Stimulated activated naive CD8-positive, alpha-beta T cell treated with anti-CD3 and anti-CD28 coated beads, Interleukin-15, amount 100 ng/mL, for 72 hours (primary cell): ENCODE data around the gene ZNF366.

ENCODE experiments used
- ATAC-seq: fragments of 150-1000 bp; cut with Tn5 transposase; 2 replicates; pipeline ENCODE4 v1.10.0; 2021; ENCODE audit warnings: mild to moderate bottlenecking, moderate library complexity
- DNase-seq, 2 donors: peaks; one replicate each; pipeline ENCODE4 v3.0.0; 2021 to 2022
- H3K27ac Mint-ChIP-seq, 2 donors: one replicate each; pipeline ENCODE4 v1.8.0; 2022; ENCODE audit warnings: mild to moderate bottlenecking in 2 of 2, mixed read lengths in 2 of 2, moderate library complexity in 2 of 2
- H3K27me3 Mint-ChIP-seq: one replicate; pipeline ENCODE4 v1.8.0; 2022; ENCODE audit warnings: mixed read lengths
- H3K4me1 Mint-ChIP-seq: one replicate; pipeline ENCODE4 v1.8.0; 2022; ENCODE audit warnings: mild to moderate bottlenecking, mixed read lengths
- H3K4me3 Mint-ChIP-seq, 2 donors: one replicate each; pipeline ENCODE4 v1.8.0; 2022; ENCODE audit warnings: mild to moderate bottlenecking in 2 of 2, mixed read lengths in 2 of 2, moderate library complexity in 1 of 2
- H3K9me3 Mint-ChIP-seq, 2 donors: one replicate each; pipeline ENCODE4 v1.8.0; 2022; ENCODE audit warnings: mixed read lengths in 2 of 2

ZNF366 gene

DNA sequence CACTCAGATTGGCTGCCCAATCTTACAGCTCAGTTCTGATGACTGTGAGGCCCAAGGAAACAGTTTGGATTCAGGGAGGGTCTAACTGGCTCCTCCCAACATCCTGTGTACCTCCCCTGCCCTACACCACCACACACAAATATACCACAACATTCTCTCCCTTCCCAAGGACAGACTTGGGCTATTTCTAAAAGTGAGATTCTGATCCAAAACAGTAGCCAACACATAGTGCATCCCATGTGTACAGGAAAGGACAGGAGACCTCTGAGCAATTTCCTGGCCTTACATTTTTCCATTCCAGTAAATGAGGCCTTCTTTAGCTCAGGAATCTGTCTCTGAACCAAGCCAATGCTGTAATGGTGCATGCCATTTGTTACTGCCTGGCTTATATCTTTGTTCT is 20.8 kb downstream of the ZNF366 start:
- no peak for ATAC-seq
- no peak overlapping the region for H3K4me3 Mint-ChIP-seq
- no peaks in the 10 kb centered on the region for H3K4me1 Mint-ChIP-seq
- no peaks in the 10 kb centered on the region for H3K9me3 Mint-ChIP-seq
- H3K27me3 Mint-ChIP-seq: peaks cover 19% of the 10 kb centered on the region
- DNase-seq: no peak
- no peak overlapping the region for H3K27ac Mint-ChIP-seq

DNA sequence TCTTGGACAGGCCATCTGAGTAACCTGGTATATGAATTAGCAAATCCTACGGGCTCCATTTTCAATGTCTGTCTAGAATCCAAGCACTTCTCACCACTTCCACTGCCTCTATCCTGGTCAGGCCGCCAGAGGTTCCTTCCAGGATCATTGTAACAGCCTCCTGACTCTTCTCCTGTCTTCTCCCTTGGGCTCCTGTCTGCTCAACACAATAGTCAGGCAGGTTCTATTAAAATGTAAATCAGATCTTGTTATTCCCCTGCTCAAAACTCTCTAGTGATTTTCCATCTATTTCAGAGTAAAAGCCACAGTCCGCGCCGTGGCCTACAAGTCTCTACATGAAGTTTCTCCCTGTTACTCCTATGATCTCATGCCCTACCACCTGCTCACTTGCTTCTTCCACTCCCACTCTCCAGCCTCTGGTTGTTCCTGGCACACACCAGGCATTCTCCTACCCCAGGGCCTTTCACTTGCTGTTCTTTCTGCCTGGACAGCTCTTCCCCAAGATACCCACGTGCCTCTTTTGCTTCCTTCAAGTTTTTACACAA is 21.7 kb downstream of the ZNF366 start:
- H3K27ac Mint-ChIP-seq: no peak overlapping the region
- no peaks in the 10 kb centered on the region for H3K4me1 Mint-ChIP-seq
- H3K9me3 Mint-ChIP-seq: no peaks in the 10 kb centered on the region
- DNase-seq (no peak), ATAC-seq (no peak)
- H3K4me3 Mint-ChIP-seq: no peak overlapping the region
- peaks cover 14% of the 10 kb centered on the region for H3K27me3 Mint-ChIP-seq

- Mint-ChIP-seq H3K27me3 (peaks cover 37% of the 10 kb centered on the region), H3K9me3 (no peaks in the 10 kb centered on the region), H3K4me1 (no peaks in the 10 kb centered on the region), H3K4me3 (no peak overlapping the region), H3K27ac (no peak overlapping the region)
- ATAC-seq (no peak), DNase-seq (no peak)
These were observed 25.2 kb downstream of the ZNF366 start for GRCh38 chr5:72482046-72482445.

GRCh38 chr5:72480841-72481240 is 26.4 kb downstream of the ZNF366 start:
- H3K4me3 Mint-ChIP-seq: no peak overlapping the region
- DNase-seq: no peak
- no peaks in the 10 kb centered on the region for H3K9me3 Mint-ChIP-seq
- no peaks in the 10 kb centered on the region for H3K4me1 Mint-ChIP-seq
- H3K27ac Mint-ChIP-seq: no peak overlapping the region
- H3K27me3 Mint-ChIP-seq: peaks cover 39% of the 10 kb centered on the region
- no peak for ATAC-seq

DNA sequence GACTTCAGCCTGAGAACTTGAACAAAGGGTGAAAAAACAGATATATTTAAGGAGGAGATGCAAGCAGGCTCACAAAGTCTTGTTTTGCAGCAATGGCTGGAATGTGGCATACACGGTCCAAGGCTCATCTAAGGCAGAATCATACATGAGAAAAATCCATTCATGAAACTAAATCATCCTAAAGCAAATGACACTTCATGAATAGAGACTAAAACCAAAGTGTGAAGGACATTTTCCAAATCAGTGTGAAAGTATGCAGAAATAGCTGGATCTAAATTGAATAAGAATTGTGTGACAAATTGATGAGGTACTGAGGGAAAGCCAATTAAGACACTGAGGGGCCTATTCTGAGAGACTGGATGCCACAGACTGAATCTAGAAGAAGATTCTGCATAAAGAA is 27.3 kb downstream of the ZNF366 start:
- Mint-ChIP-seq H3K27me3 (peaks cover 37% of the 10 kb centered on the region), H3K9me3 (no peaks in the 10 kb centered on the region), H3K4me3 (no peak overlapping the region), H3K4me1 (no peaks in the 10 kb centered on the region), H3K27ac (no peak overlapping the region)
- DNase-seq (no peak), ATAC-seq (no peak)

DNA sequence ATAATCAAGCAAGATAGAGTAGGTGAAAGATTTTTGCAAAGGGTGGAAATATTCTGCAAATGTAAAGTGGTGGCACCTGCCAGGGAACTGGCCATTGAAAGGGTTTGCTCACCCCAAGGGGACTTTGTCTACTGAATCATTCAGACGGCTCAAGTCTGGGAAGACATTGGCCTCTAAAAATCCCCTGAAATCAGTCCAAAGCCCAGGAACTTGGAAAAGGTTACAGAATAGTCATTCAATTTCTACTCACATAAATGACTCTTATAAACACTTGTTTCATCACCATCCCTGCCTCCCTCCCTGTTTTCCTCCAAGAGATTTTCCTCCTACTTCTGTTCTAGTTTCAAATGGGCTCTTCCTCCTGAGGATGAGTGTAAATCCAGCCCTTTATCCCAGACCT is 28.5 kb downstream of the ZNF366 start:
- DNase-seq (no peak), ATAC-seq (no peak)
- Mint-ChIP-seq H3K27me3 (peaks cover 44% of the 10 kb centered on the region), H3K4me1 (no peaks in the 10 kb centered on the region), H3K4me3 (no peak overlapping the region), H3K27ac (no peak overlapping the region), H3K9me3 (no peaks in the 10 kb centered on the region)

DNA sequence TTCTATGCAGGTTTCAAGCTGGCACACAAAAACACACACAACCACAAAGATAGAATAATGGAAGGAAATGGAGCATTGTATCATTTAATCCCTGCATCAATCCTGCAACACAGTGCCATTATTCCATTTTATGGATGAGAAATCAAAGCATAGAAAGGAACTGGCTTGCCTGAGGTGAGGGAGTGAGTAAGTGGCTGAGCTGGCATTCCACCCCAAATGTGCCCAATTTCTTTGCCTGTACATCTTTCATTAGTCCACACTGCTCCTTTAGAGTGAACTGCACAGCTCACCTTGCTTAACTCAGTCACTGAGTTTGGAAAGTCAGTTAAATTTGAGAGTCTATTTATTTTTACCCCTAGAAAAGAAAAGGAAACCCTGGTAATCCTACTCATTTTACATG is 28.9 kb downstream of the ZNF366 start:
- DNase-seq: no peak
- H3K27me3 Mint-ChIP-seq: peaks cover 49% of the 10 kb centered on the region
- H3K27ac Mint-ChIP-seq: no peak overlapping the region
- ATAC-seq: no peak
- H3K4me3 Mint-ChIP-seq: no peak overlapping the region
- no peaks in the 10 kb centered on the region for H3K4me1 Mint-ChIP-seq
- no peaks in the 10 kb centered on the region for H3K9me3 Mint-ChIP-seq

GRCh38 chr5:72477644-72478043 is 29.6 kb downstream of the ZNF366 start:
- H3K4me1 Mint-ChIP-seq: no peaks in the 10 kb centered on the region
- no peak overlapping the region for H3K4me3 Mint-ChIP-seq
- peaks cover 50% of the 10 kb centered on the region for H3K27me3 Mint-ChIP-seq
- DNase-seq (no peak), ATAC-seq (no peak)
- H3K9me3 Mint-ChIP-seq: no peaks in the 10 kb centered on the region
- H3K27ac Mint-ChIP-seq: no peak overlapping the region

GRCh38 chr5:72477176-72477575 is 30.0 kb downstream of the ZNF366 start:
- H3K9me3 Mint-ChIP-seq: no peaks in the 10 kb centered on the region
- no peak for DNase-seq
- ATAC-seq: no peak
- H3K27me3 Mint-ChIP-seq: peaks cover 52% of the 10 kb centered on the region
- no peak overlapping the region for H3K4me3 Mint-ChIP-seq
- H3K4me1 Mint-ChIP-seq: no peaks in the 10 kb centered on the region
- H3K27ac Mint-ChIP-seq: no peak overlapping the region

DNA sequence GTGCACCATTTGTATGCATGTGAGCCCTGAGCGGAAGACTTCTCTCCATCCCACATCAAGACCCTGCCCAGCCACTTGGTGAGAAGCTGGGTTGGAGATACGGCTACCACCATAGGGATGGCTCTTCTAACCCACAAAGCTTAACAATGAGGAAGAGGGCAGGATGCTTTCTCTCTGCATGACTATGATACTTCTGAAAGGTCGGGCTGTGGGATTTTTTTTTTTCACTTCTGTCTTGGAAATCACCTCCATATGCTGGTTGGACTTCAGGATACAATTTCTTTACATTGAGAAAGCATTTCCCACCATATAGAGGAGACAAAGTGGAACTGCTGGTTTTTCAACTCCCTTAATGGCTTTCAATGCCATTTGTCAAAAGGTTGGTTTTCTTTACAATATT is 30.5 kb downstream of the ZNF366 start:
- ATAC-seq: no peak
- Mint-ChIP-seq H3K9me3 (no peaks in the 10 kb centered on the region), H3K27ac (no peak overlapping the region), H3K4me3 (no peak overlapping the region), H3K4me1 (no peaks in the 10 kb centered on the region), H3K27me3 (peaks cover 57% of the 10 kb centered on the region)
- DNase-seq: no peak

DNA sequence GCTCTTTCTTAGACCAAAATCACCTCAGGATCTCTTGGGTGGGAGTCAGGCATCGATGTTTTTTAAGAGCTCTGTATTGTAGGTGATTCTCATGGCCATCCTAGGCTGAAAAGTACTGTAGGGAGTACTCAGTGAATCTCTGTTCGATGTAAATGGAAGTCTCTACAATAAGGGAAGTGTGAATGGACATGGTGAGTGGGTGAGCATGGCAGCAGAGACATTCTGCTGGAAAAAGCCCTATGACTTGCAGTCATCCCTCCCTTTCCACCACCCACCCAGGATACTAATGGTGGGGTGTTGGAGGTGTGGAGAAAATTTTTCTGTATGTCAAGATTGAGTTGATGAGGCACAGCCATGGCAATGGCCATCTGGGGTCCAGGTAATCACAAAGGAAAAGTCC is 30.9 kb downstream of the ZNF366 start:
- H3K4me1 Mint-ChIP-seq: no peaks in the 10 kb centered on the region
- DNase-seq (no peak), ATAC-seq (no peak)
- no peaks in the 10 kb centered on the region for H3K9me3 Mint-ChIP-seq
- no peak overlapping the region for H3K4me3 Mint-ChIP-seq
- peaks cover 61% of the 10 kb centered on the region for H3K27me3 Mint-ChIP-seq
- H3K27ac Mint-ChIP-seq: no peak overlapping the region

DNA sequence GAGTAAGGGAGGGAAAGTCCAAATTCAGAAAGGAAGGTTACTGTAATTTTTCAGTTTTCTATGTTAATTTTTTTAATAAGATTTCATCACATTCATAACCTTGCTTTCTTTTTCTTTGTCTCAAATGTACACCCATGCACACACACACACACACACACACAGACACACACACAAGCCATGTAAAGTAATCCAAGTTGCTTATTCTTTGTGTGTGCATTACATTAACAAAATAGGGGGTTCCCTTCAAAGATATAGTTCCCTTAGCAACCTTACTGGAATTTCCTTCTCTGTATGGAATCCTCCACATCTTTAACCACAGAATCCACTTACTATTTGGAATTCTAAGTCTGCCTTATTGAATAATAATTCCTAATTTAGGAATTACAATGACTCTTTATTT is 32.7 kb downstream of the ZNF366 start:
- Mint-ChIP-seq H3K4me1 (no peaks in the 10 kb centered on the region), H3K27ac (no peak overlapping the region), H3K27me3 (peaks cover 57% of the 10 kb centered on the region), H3K4me3 (no peak overlapping the region), H3K9me3 (no peaks in the 10 kb centered on the region)
- DNase-seq (no peak), ATAC-seq (no peak)

DNA sequence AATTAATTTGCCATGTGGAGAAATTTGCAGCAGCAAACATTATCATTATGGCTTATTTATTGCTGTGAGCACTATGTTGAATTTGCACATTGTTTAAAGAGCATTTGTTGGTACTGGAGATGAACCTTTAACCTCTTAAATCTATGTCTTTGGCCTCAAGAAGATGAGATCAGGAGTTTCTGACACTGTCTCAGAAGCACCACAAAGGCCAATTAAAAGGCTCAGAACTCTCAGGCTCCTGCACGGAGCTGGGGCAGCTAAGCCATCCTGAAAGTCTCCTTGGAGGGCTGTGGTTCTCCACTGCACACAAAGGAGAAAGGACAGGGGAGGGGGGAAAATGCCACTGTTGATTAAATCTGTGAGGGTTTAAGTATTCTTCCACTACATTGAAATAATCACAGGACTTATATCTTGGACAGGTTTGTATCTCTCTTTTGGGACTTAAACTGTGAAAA is 33.1 kb downstream of the ZNF366 start:
- no peaks in the 10 kb centered on the region for H3K4me1 Mint-ChIP-seq
- DNase-seq (no peak), ATAC-seq (no peak)
- H3K9me3 Mint-ChIP-seq: no peaks in the 10 kb centered on the region
- peaks cover 56% of the 10 kb centered on the region for H3K27me3 Mint-ChIP-seq
- no peak overlapping the region for H3K4me3 Mint-ChIP-seq
- no peak overlapping the region for H3K27ac Mint-ChIP-seq

DNA sequence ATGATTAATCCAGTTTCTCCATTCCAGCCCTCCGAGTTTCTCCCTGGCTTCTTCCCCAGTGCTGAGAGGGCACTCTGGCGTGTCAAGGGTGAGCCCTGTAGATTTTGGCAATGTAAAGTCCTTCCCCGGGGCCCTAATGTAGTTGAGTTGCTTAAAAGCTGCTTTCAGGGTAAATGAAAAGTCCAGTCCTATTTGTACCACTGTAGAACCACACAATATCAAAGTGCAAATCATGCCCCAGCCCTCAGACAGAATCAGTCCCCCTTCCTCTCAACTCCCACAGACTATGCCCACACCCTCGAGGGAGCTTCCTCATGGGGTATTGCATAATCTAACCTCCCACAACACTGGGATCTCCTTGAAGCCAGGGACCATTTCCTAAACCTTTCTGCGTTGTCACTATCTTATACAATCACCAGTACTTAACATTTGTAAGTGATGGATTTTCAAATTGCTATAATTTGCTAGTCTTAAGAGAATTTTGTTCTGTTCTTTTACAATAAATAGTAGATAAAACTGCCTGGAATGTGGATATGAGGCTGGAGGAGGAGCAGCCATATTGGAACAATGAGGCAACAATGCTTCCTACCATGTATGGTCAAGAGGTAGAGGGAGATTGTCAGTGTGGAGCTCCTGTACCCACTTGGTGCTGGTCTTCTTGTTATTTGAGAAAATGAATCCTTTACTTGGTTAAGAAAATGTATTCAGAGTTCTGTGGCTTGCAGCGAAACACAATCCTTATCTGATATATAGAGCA is 34.4 kb downstream of the ZNF366 start:
- H3K9me3 Mint-ChIP-seq: no peaks in the 10 kb centered on the region
- DNase-seq: no peak
- peaks cover 44% of the 10 kb centered on the region for H3K27me3 Mint-ChIP-seq
- ATAC-seq: no peak
- no peak overlapping the region for H3K27ac Mint-ChIP-seq
- no peak overlapping the region for H3K4me3 Mint-ChIP-seq
- no peaks in the 10 kb centered on the region for H3K4me1 Mint-ChIP-seq

GRCh38 chr5:72472031-72472430 is 35.2 kb downstream of the ZNF366 start:
- no peak for DNase-seq
- Mint-ChIP-seq H3K9me3 (no peaks in the 10 kb centered on the region), H3K4me3 (no peak overlapping the region), H3K4me1 (no peaks in the 10 kb centered on the region), H3K27me3 (peaks cover 44% of the 10 kb centered on the region), H3K27ac (no peak overlapping the region)
- ATAC-seq: no peak

GRCh38 chr5:72470826-72471225 is 36.4 kb downstream of the ZNF366 start:
- H3K27me3 Mint-ChIP-seq: peaks cover 38% of the 10 kb centered on the region
- H3K4me3 Mint-ChIP-seq: no peak overlapping the region
- ATAC-seq: no peak

DNA sequence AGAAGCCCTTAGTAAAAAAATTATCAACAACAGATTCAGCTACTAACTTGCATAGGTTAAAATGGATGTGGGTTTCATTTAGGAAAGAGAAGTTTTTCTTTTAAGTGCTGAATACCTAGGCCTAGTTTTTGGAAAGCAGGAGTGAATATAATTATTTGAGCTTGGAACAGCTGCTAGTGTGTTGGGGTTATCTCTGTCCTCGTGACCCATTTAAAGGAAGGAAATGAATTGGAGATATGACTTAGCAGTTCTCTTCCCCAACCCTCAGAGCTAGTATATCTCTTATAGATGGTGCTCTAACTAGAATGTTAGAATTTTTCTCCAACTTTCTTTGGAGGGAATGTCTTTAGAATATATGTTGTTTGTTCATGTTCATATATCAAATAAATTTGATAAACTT is 38.6 kb downstream of the ZNF366 start:
- H3K27ac Mint-ChIP-seq: no peak overlapping the region
- no peak for DNase-seq
- ATAC-seq: no peak
- H3K4me1 Mint-ChIP-seq: peaks cover 6% of the 10 kb centered on the region
- no peak overlapping the region for H3K4me3 Mint-ChIP-seq
- no peaks in the 10 kb centered on the region for H3K9me3 Mint-ChIP-seq
- H3K27me3 Mint-ChIP-seq: peaks cover 28% of the 10 kb centered on the region

More at GRCh38 chr5:72470826-72471225, 36.4 kb downstream of the ZNF366 start:
- Mint-ChIP-seq H3K9me3 (no peaks in the 10 kb centered on the region), H3K4me1 (peaks cover under 1% of the 10 kb centered on the region), H3K27ac (no peak overlapping the region)
- no peak for DNase-seq
